Measurements from ENCODE around the gene ELOVL6. TPM values are rescaled to one million over a fixed set of nuclear protein-coding genes. Genes with fewer than 3 reads are reported as not detected.

The ELOVL6 gene
- total and polyA plus RNA-seq, 9 of the 15 experiments (the other 6 are each of a cell fraction or from before 2014, with no cell fraction given) = 18.3 to 82.6 (median 46.0) TPM

GRCh38 chr4:110198435-110199416, at the start of gene ELOVL6 (continued):
- TF ChIP-seq PBX2 (CRISPR knock-in tag; IDR thresholded peaks at IDR 0.05; ENCODE audit: low read depth) (no peak), PBX2 (tag; conservative IDR thresholded peaks at IDR 0.05; ENCODE audit: low read depth) (0 out of 2 replicates have a peak, but pooled peaks have one; percentile 18), CCAR2 (IDR thresholded peaks at IDR 0.05; ENCODE audit: low read depth, low read length) (no peak), CREB1 (IDR thresholded peaks at IDR 0.05) (peak; percentile 72), CREB1 (CRISPR knock-in tag; IDR thresholded peaks at IDR 0.05) (peak; percentile 43; the same call in 1 of the 2 replicates), NFIC (IDR thresholded peaks at IDR 0.05) (peak; percentile 72), HNRNPUL1 (IDR thresholded peaks at IDR 0.05; ENCODE audit: low read length) (no peak), STAG1 (CRISPR knock-in tag; IDR thresholded peaks at IDR 0.05; ENCODE audit: borderline replicate concordance) (no peak), ZNF511 (CRISPR knock-in tag; IDR thresholded peaks at IDR 0.05) (no peak), TRIM28 (IDR thresholded peaks at IDR 0.05) (no peak), MAFK (IDR thresholded peaks at IDR 0.05; ENCODE audit: low read length) (no peak; the same call in 1 of the 2 replicates), SNAPC5 (CRISPR knock-in tag; IDR thresholded peaks at IDR 0.05) (no peak), NFE2 (IDR thresholded peaks at IDR 0.05; ENCODE audit: low read depth) (no peak), FOS (IDR thresholded peaks at IDR 0.05; ENCODE audit: extremely low read depth, insufficient read length) (no peak), ZNF253 (CRISPR knock-in tag; conservative IDR thresholded peaks at IDR 0.05) (no peak), TBL1XR1 (IDR thresholded peaks at IDR 0.05; ENCODE audit: low read length in 2 of 2) (peak in 1 of 2 experiments; percentile 91; a peak in 2 of 4 replicates), DACH1 (IDR thresholded peaks at IDR 0.05; ENCODE audit: partially characterized antibody) (no peak), NR2C1 (IDR thresholded peaks at IDR 0.05) (peak; percentile 89), NR2C1 (tag; IDR thresholded peaks at IDR 0.05) (peak; percentile 90), MXD1 (CRISPR knock-in tag; IDR thresholded peaks at IDR 0.05; ENCODE audit: borderline replicate concordance, poor library complexity, severe bottlenecking) (no peak), ZNF347 (CRISPR knock-in tag; IDR thresholded peaks at IDR 0.05; ENCODE audit: low read depth) (no peak), TFAM (CRISPR knock-in tag; conservative IDR thresholded peaks at IDR 0.05) (no peak), ZNF655 (CRISPR knock-in tag; IDR thresholded peaks at IDR 0.05) (no peak), ZC3H4 (CRISPR knock-in tag; IDR thresholded peaks at IDR 0.05; ENCODE audit: borderline replicate concordance) (no peak), KHSRP (IDR thresholded peaks at IDR 0.05) (no peak)
